HepG2 (cell line): ENCODE results near the gene RRM2. TPM values are rescaled to one million over a fixed set of nuclear protein-coding genes. Genes with fewer than 3 reads are reported as not detected.
A peak's percentile ranks its signal among the peaks of the same experiment; 100 is the strongest.

Experiments used
- EP300 ChIP-seq, 3 experiments: sonication (generic) in 1 of 3; formaldehyde crosslinking in 1 of 3; IDR thresholded peaks; 2 replicates each; pipeline versions ENCODE4 v1.5.1 to v1.6.1; 2011 to 2020; ENCODE audit warnings: low read depth in 2 of 3, low read length in 2 of 3, borderline replicate concordance in 1 of 3, improper control_type of control experiment in 1 of 3, mild to moderate bottlenecking in 1 of 3, missing genetic modification reagents in 1 of 3, moderate library complexity in 1 of 3
- FOXO1 ChIP-seq: sonication (generic); formaldehyde crosslinking; IDR thresholded peaks from 2 replicates; pipeline ENCODE4 v1.4.0; 2020; ENCODE audit warnings: missing genetic modification reagents
- IRF1 ChIP-seq: sonication (generic); formaldehyde crosslinking; IDR thresholded peaks from 2 replicates; pipeline ENCODE4 v1.4.0; 2020; ENCODE audit warnings: low read depth, mild to moderate bottlenecking, missing genetic modification reagents
- IRF9 ChIP-seq: sonication (generic); formaldehyde crosslinking; IDR thresholded peaks from 2 replicates; pipeline ENCODE4 v1.8.0; 2022; ENCODE audit warnings: missing genetic modification reagents, mild to moderate bottlenecking, borderline replicate concordance
- KLF9 ChIP-seq: IDR thresholded peaks from 2 replicates; pipeline ENCODE4 v1.6.1; 2016; ENCODE audit warnings: low read depth
- MTA1 ChIP-seq: sonication (generic); formaldehyde crosslinking; IDR thresholded peaks from 2 replicates; pipeline ENCODE4 v1.4.0; 2020; ENCODE audit warnings: missing genetic modification reagents, mild to moderate bottlenecking, borderline replicate concordance
- PITX1 ChIP-seq: sonication (generic); formaldehyde crosslinking; IDR thresholded peaks from 2 replicates; pipeline ENCODE4 v1.5.1; 2020; ENCODE audit warnings: mild to moderate bottlenecking, missing genetic modification reagents
- POLR2A ChIP-seq, 2 experiments: IDR thresholded peaks; 2 replicates each; pipeline ENCODE4 v1.6.1; 2011; ENCODE audit warnings: low read depth in 2 of 2, low read length in 2 of 2, mild to moderate bottlenecking in 1 of 2, moderate library complexity in 1 of 2; ENCODE audit not compliant: insufficient read depth in 1 of 2
- SAP130 ChIP-seq: IDR thresholded peaks from 2 replicates; pipeline ENCODE4 v1.6.1; 2016; ENCODE audit warnings: low read depth
- TCF7 ChIP-seq: sonication (generic); IDR thresholded peaks from 2 replicates; pipeline ENCODE4 v1.6.1; 2016; ENCODE audit warnings: antibody characterized with exemption, low read depth
- ZBTB46 ChIP-seq: sonication (generic); formaldehyde crosslinking; IDR thresholded peaks from 2 replicates; pipeline ENCODE4 v1.4.0; 2020; ENCODE audit warnings: mild to moderate bottlenecking, missing genetic modification reagents, borderline replicate concordance
- ZFX ChIP-seq: sonication (generic); formaldehyde crosslinking; IDR thresholded peaks from 2 replicates; pipeline ENCODE4 v1.4.0; 2020; ENCODE audit warnings: mild to moderate bottlenecking, low read depth, missing genetic modification reagents, moderate library complexity
- ZIK1 ChIP-seq: sonication (generic); formaldehyde crosslinking; IDR thresholded peaks from 2 replicates; pipeline ENCODE4 v1.5.0; 2020; ENCODE audit warnings: mild to moderate bottlenecking, low read depth, missing genetic modification reagents, borderline replicate concordance
- ZNF136 ChIP-seq: sonication (generic); formaldehyde crosslinking; IDR thresholded peaks from 2 replicates; pipeline ENCODE4 v1.8.1; 2022; ENCODE audit warnings: low read depth, mild to moderate bottlenecking, moderate library complexity, missing genetic modification reagents
- ZNF329 ChIP-seq: sonication (generic); formaldehyde crosslinking; IDR thresholded peaks from 2 replicates; pipeline ENCODE4 v1.9.0; 2021; ENCODE audit warnings: low read depth, mild to moderate bottlenecking, missing genetic modification reagents
- ZNF652 ChIP-seq: IDR thresholded peaks from 2 replicates; pipeline ENCODE4 v1.6.1; 2016; ENCODE audit warnings: low read depth, borderline replicate concordance
- ZNF709 ChIP-seq: sonication (generic); formaldehyde crosslinking; IDR thresholded peaks from 2 replicates; pipeline ENCODE4 v1.5.0; 2020; ENCODE audit warnings: mild to moderate bottlenecking, missing genetic modification reagents
- ZNF737 ChIP-seq: sonication (generic); formaldehyde crosslinking; IDR thresholded peaks from 2 replicates; pipeline ENCODE4 v1.5.0; 2020; ENCODE audit warnings: missing genetic modification reagents, mild to moderate bottlenecking, borderline replicate concordance
- ZNF816 ChIP-seq: sonication (generic); formaldehyde crosslinking; IDR thresholded peaks from 2 replicates; pipeline ENCODE4 v1.8.0; 2022; ENCODE audit warnings: missing genetic modification reagents, mild to moderate bottlenecking, borderline replicate concordance
- polyA plus RNA-seq, 8 experiments: library from polyadenylated mRNA; depleted of rRNA in 3 of 8; stranded (reverse) in 7 of 8; unstranded in 1 of 8; fragments of >200 nt; fragmentation: Illumina TruSeq in 4 of 8; extraction: Trizol in 4 of 8; gene quantifications; 2 replicates each; pipeline versions ENCODE4 v1.2.1 to v1.2.3, GENCODE V29; 2011 to 2016; ENCODE audit warnings: low read depth in 4 of 8, missing spikeins in 1 of 8, mixed read lengths in 1 of 8; ENCODE audit not compliant: insufficient read depth in 1 of 8
- total RNA-seq, 5 experiments: library from RNA; depleted of rRNA; stranded (reverse); fragments of >200 nt; fragmentation: Illumina TruSeq; extraction: Trizol; gene quantifications; 2 replicates each; pipeline ENCODE4 v1.2.3, GENCODE V29; 2016; ENCODE audit warnings: low read depth in 1 of 5
- TF ChIP-seq, protein P1 (sequence below): sonication (generic); formaldehyde crosslinking; IDR thresholded peaks from 2 replicates; pipeline ENCODE4 v1.8.1; 2023; ENCODE audit warnings: missing genetic modification reagents, inconsistent platforms, borderline replicate concordance

The RRM2 gene
- total and polyA plus RNA-seq, 2 of the 13 experiments (the other 11 are each of a cell fraction or from before 2014, with no cell fraction given): 31.3 to 150 TPM

GRCh38 chr2:10136101-10136934 lies 13.8 kb downstream of the RRM2 start (continued):
- TF ChIP-seq EP300 (IDR thresholded peaks at IDR 0.05; ENCODE audit: low read depth in 2 of 2, low read length in 2 of 2) (peak in 1 of 2 experiments; percentile 66; a peak in 2 of 4 replicates), EP300 (CRISPR knock-in tag; IDR thresholded peaks at IDR 0.05; ENCODE audit: borderline replicate concordance) (no peak), ZNF737 (CRISPR knock-in tag) (no peak), ZNF652 (CRISPR knock-in tag) (no peak), ZIK1 (CRISPR knock-in tag) (no peak), POLR2A (IDR thresholded peaks at IDR 0.05; ENCODE audit: insufficient read depth in 1 of 2, low read depth in 2 of 2, low read length in 2 of 2) (peak in 1 of 2 experiments; percentile 24; a peak in 2 of 4 replicates), ZFX (peak; percentile 13; the same call in 1 of the 2 replicates), FOXO1 (CRISPR knock-in tag) (no peak), IRF9 (no peak), MTA1 (CRISPR knock-in tag) (0 out of 2 replicates have a peak, but pooled peaks have one; percentile 27), TCF7 (peak; percentile 15; the same call in 1 of the 2 replicates), ZNF329 (CRISPR knock-in tag) (no peak), KLF9 (no peak), ZNF136 (CRISPR knock-in tag) (no peak), IRF1 (CRISPR knock-in tag) (no peak), ZNF816 (CRISPR knock-in tag) (no peak), SAP130 (CRISPR knock-in tag) (peak; percentile 41; the same call in 1 of the 2 replicates), ZNF709 (CRISPR knock-in tag) (no peak), ZBTB46 (CRISPR knock-in tag) (no peak), PITX1 (CRISPR knock-in tag) (no peak)
- TF ChIP-seq, protein P1, sequence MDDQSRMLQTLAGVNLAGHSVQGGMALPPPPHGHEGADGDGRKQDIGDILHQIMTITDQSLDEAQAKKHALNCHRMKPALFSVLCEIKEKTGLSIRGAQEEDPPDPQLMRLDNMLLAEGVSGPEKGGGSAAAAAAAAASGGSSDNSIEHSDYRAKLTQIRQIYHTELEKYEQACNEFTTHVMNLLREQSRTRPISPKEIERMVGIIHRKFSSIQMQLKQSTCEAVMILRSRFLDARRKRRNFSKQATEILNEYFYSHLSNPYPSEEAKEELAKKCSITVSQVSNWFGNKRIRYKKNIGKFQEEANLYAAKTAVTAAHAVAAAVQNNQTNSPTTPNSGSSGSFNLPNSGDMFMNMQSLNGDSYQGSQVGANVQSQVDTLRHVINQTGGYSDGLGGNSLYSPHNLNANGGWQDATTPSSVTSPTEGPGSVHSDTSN (CRISPR knock-in tag): no peak
